ENCODE results near the gene RNH1. TPM values are rescaled to one million over a fixed set of nuclear protein-coding genes. Genes with fewer than 3 reads are reported as not detected.

The RNH1 gene
- total RNA-seq, 2 donors from 2014 or later = 185 to 248 TPM

DNA sequence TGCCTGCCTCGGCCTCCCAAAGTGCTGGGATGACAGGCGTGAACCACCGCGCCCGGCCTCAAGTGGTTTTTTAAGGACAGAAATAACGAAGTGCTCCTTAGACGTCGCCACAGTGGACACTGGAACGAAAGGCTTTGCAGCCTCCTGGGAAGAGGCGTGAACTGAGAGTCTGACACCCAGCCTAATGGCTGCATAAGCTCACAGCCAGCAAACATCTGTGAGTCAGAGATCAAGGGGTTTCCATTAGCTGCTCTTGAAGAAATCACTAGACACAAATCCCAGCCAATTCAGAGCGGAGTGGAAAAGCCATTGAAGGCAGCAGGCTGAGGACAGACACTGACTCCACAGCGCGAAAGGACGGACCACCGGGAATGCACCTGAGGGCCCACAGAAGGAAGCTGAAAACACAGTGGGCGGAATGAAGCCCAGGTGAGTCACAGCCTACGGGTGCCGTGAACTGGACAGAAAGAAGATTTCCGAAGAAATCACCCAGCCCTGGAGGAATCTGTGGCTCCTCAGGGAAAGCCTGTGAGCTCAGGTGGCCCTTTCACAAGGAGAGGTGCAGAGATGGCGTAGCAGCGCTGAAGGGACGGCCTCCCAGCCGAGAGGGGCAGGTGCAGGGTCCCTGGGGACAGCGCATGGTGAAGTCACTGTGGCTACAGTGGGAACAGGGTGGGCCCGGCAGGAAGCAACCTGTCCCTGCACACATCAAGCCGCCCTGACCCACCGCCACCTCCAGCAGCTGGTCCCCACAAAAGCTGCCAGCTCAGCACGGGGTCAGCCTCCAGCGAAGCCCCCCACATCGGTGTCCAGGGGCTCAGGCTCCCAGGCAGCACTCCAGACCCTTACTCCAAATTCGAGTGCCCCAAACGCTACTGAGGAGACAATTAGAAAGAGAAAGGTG lies 41.9 kb upstream of the RNH1 start:
- no peaks in the 10 kb centered on the region for H3K36me3 ChIP-seq
- TF ChIP-seq, protein P1, sequence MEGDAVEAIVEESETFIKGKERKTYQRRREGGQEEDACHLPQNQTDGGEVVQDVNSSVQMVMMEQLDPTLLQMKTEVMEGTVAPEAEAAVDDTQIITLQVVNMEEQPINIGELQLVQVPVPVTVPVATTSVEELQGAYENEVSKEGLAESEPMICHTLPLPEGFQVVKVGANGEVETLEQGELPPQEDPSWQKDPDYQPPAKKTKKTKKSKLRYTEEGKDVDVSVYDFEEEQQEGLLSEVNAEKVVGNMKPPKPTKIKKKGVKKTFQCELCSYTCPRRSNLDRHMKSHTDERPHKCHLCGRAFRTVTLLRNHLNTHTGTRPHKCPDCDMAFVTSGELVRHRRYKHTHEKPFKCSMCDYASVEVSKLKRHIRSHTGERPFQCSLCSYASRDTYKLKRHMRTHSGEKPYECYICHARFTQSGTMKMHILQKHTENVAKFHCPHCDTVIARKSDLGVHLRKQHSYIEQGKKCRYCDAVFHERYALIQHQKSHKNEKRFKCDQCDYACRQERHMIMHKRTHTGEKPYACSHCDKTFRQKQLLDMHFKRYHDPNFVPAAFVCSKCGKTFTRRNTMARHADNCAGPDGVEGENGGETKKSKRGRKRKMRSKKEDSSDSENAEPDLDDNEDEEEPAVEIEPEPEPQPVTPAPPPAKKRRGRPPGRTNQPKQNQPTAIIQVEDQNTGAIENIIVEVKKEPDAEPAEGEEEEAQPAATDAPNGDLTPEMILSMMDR (IDR thresholded peaks at IDR 0.05) = no peak
- H3K9me3 ChIP-seq = no peaks in the 10 kb centered on the region
- no peak for DNase-seq (ENCODE audit: low spot score)
- H3K4me3 ChIP-seq = no peak overlapping the region
- H3K27ac ChIP-seq = no peak overlapping the region
- peaks cover 0 to 13% of the 10 kb centered on the region in 2 donors for H3K27me3 ChIP-seq
- no peaks in the 10 kb centered on the region for H3K4me1 ChIP-seq

DNA sequence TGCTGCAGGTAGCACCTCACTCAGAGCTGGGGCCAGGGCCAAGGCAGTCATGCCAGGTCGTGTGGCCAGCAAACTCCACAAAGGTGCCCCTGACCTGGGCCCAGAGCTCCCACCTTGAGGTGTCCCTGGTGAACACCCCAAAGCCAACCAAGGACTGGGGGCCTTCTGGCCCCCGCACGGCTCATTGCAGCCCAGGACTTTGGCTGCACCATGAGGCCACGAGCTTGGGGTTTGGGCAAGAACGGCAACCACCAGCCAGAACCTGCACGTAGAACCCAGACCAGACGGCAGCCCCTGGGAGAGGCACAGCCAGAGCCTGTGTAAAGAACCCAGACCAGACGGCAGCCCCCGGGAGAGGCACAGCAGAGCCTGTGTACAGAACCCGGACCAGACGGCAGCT lies 38.1 kb upstream of the RNH1 start:
- no peaks in the 10 kb centered on the region for H3K4me1 ChIP-seq
- H3K4me3 ChIP-seq = no peak overlapping the region
- H3K9me3 ChIP-seq = no peaks in the 10 kb centered on the region
- no peak for DNase-seq (ENCODE audit: low spot score)
- no peaks in the 10 kb centered on the region for H3K27me3 ChIP-seq
- H3K36me3 ChIP-seq = no peaks in the 10 kb centered on the region
- H3K27ac ChIP-seq = no peak overlapping the region
- TF ChIP-seq, protein P1 (IDR thresholded peaks at IDR 0.05) = no peak

DNA sequence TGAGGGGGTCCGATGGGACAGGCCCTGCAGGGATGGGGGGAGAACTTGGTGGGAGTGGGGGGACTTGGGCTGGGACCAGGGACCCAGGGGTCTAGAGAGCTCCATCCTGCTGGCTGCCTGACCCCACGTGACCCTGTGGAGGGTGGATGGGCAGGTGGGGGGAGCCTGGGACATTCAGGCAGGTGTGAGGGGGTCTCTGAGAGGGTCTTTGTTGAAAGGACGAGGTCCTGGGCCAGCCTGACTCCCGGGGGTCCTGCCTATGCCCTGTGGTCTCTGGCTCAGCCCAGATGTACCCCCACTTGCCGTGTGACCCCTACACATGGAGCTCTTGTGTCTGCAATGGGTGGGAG lies 37.8 kb upstream of the RNH1 start:
- no peak overlapping the region for H3K4me3 ChIP-seq
- H3K27me3 ChIP-seq = no peaks in the 10 kb centered on the region
- H3K27ac ChIP-seq = no peak overlapping the region
- H3K9me3 ChIP-seq = no peaks in the 10 kb centered on the region
- DNase-seq (ENCODE audit: low spot score) = no peak
- no peaks in the 10 kb centered on the region for H3K4me1 ChIP-seq
- no peaks in the 10 kb centered on the region for H3K36me3 ChIP-seq
- TF ChIP-seq, protein P1 (IDR thresholded peaks at IDR 0.05) = no peak

DNA sequence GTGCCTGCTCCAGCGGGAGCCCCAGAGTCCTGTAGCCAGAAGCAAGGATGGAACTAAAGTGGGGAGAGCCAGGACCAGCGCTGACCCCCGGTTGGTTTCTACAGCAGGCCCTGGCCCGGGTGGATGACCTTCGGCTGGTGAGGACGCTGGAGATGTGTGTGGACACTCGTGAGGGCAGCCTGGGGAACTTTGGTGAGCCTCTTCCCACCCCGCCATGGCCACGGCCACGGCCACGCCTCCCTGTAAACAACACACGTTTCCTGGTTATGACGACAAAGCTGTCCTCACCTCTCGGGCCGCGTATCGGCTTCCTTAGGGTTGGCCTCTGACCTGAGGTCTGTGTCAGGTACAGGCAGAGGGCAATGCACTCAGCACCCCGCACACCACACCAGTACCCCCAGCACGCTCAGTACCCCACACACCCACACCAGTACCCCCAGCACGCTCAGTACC lies 34.4 kb upstream of the RNH1 start:
- H3K36me3 ChIP-seq = no peaks in the 10 kb centered on the region
- no peaks in the 10 kb centered on the region for H3K27me3 ChIP-seq
- no peak overlapping the region for H3K4me3 ChIP-seq
- peaks cover 0 to 14% of the 10 kb centered on the region in 2 donors for H3K4me1 ChIP-seq
- DNase-seq (ENCODE audit: low spot score) = no peak
- TF ChIP-seq, protein P1 (IDR thresholded peaks at IDR 0.05) = no peak
- no peaks in the 10 kb centered on the region for H3K9me3 ChIP-seq
- no peak overlapping the region for H3K27ac ChIP-seq

DNA sequence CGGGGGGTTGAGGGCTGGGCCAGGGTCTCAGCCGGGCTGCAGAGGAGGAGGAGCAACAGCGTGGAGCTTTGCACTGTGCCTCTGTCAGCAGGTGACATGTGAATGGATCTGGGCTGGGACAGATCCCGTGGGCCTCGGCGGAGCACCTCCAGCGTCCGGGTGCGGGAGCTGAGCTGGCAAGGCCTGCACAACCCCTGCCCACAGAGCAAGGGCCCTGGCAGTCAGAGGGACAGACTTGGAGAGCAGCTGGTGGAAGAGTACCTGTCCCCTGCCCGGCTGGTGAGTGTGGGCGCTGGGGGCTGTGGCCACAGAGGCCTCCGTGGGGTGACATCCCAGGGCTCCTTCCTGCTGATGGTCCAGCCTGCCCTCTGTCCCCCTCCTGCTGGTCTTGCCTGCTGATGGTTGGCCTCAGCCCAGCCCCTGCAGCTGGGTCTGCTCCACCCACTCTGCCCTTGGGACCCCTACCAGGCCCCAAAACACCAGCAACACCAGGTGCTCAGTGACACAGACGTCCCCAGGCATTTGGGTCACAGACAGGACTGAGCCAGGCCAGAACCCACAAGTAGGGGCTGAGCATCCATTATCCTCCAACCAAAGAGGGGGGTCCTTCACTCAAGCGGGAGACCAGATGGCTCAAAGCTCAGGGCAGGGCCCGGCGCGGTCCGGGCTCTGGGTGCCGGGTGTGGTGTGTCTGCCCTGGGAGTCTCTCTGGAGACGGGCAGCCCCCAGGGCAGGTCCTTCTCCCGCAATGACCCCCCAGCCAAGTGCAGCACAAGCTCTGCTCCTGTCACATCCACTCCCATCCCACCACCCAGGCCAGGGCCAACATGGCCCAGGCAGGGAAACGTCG lies 33.8 kb upstream of the RNH1 start:
- Histone ChIP-seq H3K36me3 (no peaks in the 10 kb centered on the region), H3K27me3 (no peaks in the 10 kb centered on the region), H3K9me3 (no peaks in the 10 kb centered on the region), H3K27ac (no peak overlapping the region), H3K4me1 (peaks cover 0 to 20% of the 10 kb centered on the region in 2 donors), H3K4me3 (no peak overlapping the region)
- DNase-seq (ENCODE audit: low spot score) = no peak
- TF ChIP-seq, protein P1 (IDR thresholded peaks at IDR 0.05) = no peak

All from right atrium auricular region (tissue), 2 donors.